HG03442 (cell line): ENCODE measurements around the gene GALNT8.
"Not testable (repeated sequence)": the region's sequence is repeated elsewhere in the genome, so short reads cannot be mapped to it uniquely, and the experiment has no call there.

ENCODE experiments used
- ATAC-seq: cut with Tn5 transposase; IDR thresholded peaks from one replicate; pipeline ENCODE4 v1.9.1; 2021; ENCODE audit warnings: mild to moderate bottlenecking, moderate library complexity; ENCODE audit not compliant: unreplicated experiment

Gene GALNT8

GRCh38 chr12:4743046-4743445 lies 22.8 kb downstream of the GALNT8 start:
- ATAC-seq, result no peak

- no peak for ATAC-seq
Observed at GRCh38 chr12:4744709-4745108, 24.5 kb downstream of the GALNT8 start.

DNA sequence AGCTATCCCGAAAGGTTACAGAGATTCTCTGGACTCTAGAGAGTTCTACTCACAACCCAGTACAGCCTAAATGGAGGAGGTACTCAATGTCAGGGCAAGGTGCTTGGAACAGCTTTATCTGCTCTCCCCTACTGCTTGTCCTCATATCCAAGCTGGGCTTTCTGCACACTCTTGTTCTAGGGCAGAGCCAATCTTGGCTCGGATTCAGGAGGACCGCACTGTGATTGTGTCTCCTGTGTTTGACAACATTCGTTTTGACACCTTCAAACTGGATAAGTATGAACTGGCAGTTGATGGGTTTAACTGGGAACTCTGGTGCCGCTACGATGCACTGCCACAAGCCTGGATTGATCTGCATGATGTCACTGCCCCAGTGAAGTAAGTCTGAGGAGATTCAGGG lies 25.0 kb downstream of the GALNT8 start:
- no peak for ATAC-seq

- not testable (repeated sequence) for ATAC-seq
Observed at GRCh38 chr12:4751654-4752053, 31.5 kb downstream of the GALNT8 start.

- no peak for ATAC-seq
Observed at GRCh38 chr12:4762773-4763172, 42.6 kb downstream of the GALNT8 start.

GRCh38 chr12:4763549-4763948 lies 43.3 kb downstream of the GALNT8 start:
- no peak for ATAC-seq

DNA sequence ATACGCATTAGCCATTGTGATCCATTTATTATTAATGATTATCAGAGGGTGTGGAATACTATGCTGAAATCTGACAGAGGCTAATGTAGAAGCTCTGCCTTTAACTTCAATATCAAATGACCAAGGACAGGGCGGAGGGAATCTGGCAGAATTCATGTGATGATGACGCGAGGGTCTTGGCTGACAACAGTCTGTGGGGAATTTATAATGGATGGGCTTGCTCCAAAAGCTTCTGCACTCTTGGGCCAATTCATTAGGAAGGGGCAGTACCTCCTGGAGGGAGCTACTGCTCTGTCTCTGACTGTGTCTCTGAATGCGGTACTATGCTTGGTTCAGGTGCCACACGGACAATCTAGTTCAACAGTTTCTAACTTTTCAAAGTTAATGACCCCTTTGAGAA lies 46.2 kb downstream of the GALNT8 start:
- no peak for ATAC-seq

- ATAC-seq, result no peak
Observed at GRCh38 chr12:4767186-4767585, 47.0 kb downstream of the GALNT8 start.

DNA sequence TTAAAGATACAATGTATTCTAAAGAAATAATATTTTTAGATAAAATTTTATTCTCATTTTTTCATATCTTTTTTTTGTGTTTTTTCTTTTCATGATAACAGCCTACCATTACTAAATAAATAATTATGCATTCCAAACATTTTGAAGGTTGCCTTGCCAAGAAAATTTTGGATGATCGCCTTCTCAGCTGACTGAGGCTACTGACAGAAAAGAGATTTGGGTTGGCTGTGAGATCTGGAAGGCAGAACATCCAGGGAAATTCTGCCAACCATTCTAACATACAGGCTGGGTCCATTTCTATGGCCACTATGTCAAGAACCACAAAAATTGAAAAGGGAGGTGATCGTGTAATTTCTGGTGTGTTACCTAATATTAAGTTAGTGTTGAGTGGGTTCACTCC lies 48.1 kb downstream of the GALNT8 start:
- ATAC-seq, result no peak

GRCh38 chr12:4769073-4769472 lies 48.9 kb downstream of the GALNT8 start:
- no peak for ATAC-seq

DNA sequence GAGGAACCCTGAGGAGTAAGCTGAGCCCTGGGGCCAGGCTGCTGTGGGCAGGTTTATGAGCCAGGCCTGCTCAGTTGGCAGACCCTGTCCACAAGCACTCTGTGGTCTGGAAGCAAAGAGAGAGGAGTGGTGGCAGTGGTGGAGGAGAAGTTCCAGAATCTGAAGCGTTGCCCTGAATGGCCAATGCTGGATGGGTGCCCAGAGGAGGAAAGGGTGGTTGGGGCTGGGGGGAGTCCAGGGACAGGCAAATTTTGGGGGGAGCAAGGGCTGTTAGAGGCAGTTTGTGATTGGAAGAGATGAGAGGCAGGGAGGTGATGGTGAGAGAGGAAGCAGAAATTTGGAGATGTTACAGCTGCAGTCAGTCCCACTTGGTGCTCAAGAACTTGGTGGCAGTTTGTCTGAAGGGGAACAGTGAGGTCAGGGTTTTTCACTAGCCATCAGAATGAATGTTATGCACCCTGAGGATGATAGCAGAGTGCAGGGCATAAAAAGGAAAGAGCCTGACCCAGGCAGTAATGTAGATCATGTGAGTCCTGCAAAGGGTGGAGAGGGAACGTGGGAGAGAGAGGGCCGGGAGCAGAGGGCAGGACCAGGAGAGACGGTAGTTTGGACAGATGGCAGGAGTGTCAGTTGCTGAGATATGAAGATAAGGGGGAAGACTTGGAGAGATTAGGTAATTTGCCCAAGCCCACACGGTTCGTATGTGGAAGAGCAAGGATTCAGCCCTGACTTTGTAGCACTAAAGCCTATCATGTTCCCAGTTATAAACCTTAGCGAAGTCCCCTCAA lies 51.2 kb downstream of the GALNT8 start:
- ATAC-seq, result no peak

DNA sequence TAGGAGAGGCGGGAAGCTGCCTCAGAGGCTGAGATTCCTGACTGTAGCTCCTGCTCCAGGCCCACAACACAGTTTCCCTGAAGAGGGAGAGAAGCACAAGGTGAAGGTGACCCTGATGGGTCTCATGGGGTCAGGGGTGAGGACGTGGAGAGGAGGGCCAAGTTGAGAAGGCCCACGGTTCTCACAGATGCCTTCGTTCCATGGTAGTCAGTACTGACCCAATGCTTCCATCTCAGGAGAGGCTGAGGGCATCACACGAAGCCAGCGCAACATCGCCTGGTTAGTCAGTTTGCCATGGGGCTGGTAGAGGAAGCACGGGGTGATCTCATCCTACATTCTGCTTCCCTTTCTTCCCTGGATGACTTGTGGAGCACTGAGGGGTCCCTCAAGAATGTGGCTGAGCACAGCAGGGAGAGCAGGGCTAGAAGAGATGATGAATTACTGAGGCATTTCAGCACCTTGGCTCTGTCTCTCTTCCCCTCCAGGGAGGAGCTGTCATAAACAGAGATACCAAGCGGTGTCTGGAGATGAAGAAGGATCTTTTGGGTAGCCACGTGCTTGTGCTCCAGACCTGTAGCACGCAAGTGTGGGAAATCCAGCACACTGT lies 51.9 kb downstream of the GALNT8 start:
- ATAC-seq, result no peak

DNA sequence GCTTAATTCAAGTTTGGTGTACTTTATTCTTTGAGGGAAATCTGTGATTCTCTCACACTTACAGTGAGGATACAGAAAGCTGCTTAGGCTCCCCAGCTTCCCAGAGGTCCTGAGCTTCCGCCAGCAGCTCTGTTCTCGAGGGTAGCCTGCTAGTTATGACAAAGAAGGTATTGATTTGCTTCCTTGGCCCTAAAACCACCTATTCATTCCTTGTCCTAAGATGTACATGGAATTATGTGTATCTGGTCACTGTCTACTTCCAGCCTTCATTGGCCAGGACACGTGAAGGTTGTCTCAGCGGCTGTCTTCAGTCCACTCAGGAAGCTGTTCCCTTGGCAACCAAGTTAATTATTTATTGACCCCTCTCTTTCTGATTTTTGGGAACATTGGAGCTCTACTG lies 55.7 kb downstream of the GALNT8 start:
- ATAC-seq, result no peak

DNA sequence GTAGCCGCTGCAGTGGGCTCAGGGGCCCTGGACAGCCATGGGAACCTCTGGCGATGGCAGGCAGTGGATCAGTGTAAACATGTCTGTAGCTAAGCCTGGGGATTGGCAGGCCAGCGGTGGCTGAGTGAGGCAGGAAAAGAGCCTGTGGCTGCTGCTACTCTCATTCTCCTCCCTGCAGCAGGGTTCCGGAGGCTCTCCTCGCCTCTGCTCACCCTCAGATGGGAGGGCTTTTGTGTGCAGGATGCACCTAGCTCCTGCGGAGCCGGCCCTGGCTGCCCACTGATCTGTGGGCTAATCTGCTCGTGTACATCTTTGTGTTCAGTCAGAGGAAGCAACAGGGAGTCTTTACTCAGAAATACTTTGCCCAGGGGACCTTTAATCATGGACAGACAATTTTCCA lies 59.5 kb downstream of the GALNT8 start:
- no peak for ATAC-seq

DNA sequence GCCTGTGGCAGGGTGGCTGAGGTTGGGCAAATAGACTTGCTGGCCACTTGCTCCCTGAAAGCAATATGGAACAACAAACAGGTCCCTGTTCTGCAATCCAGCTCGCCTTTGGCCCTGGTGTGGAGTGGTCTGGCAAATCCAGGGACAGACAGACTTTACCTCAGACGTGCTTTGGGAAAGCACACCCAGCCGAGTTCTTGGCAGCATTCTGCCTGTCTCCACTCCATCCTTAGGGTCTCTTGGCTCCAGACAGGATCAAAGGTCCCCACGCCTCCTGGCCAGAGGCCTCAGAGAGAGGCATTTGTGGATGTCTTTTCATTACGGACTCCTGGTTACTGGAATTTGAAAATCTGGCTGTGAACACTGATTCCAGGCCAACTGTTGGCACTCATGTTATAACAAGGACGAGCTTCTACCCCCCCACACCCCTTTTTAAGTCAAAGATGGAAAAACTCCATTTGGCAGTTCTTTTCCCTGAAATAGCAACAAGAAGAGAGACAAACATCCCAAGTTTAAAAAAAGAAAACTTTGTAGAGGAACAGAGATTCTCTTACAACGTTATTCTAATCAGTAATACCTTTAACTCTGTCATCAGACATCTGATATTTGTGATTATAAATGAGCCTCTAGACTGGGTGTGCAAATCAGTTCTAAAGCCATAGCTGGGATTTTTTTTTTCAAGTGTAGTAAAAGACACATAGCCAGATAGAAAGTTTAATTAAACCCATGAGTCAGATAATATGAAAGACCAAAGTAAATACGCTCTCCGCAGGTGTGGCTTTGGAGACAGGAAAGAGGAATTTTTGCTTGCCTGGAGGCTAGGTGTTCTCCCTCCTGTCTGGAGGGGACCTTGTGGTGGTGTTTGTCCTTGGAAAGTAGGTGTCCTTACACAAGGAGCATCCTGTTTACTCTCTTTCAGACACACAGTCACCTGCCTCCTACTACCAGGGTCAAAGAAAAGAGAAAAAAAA lies 60.7 kb downstream of the GALNT8 start:
- no peak for ATAC-seq

DNA sequence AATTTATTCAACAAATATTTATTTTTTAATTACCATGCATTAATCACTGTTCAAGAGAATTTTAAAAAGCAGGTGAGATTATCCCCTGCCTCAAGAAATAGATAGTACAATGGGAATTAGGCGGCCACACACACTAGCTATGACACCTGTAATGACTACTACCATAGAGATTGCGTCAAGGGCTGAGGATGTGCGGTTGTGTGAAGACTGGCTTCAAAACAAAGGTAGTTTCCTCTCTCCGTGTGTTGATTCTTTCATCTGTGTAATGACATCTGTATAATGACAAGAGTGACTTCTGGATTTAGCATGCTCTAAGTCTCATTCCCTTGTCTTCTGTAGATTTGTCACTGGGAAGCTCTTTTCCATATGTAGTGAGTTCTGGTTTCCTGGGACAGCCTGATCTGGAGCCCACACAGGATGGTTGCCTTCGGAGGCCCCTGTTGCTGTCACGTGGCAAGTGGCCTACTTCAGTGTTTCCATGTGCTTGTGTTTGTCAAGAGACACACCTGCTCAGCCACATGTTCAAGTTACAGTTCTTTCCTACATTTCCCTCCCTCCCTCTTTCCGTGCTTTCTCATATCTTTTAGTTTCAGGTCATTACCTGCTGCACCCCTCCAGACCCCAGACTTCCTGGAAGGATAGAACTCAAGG lies 64.3 kb downstream of the GALNT8 start:
- no peak for ATAC-seq

DNA sequence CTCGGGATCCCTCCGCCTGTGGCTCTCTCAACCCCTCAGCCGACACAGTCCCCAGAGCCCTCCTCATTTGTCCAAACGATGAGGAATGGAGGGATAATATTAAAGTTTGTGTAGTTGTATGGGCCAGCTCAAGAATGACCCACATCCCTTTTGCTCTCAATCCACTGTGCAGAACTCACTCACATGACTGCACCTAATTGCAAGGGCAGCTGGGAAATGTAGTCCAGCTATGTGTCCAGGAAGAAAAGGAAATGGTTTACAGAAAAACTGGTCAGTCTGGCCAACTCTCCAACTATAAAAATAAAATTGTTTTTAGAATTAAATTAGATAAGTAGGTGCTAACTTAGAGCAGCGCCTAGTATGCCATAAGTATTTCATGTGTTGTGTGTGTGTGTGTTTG lies 66.6 kb downstream of the GALNT8 start:
- ATAC-seq, result no peak

DNA sequence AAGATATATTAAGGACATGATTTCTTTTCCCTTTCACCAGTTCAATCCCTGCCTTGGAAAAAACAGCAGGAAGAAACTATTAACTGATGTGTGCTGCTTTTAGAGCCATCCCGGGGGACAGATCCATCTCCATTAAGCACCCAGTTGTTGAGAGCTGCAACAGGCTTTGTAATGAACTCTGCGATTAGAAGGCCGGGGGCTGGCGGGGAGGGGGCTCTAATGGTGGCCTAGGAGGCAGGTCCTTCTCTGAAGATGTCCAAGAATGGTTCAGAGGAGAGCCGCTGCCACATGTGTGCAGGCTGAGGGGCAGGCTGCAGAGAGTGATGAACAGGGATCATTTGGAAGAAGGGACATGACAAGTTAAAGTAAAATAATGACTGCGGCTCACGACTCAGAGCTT lies 67.8 kb downstream of the GALNT8 start:
- ATAC-seq, result no peak

DNA sequence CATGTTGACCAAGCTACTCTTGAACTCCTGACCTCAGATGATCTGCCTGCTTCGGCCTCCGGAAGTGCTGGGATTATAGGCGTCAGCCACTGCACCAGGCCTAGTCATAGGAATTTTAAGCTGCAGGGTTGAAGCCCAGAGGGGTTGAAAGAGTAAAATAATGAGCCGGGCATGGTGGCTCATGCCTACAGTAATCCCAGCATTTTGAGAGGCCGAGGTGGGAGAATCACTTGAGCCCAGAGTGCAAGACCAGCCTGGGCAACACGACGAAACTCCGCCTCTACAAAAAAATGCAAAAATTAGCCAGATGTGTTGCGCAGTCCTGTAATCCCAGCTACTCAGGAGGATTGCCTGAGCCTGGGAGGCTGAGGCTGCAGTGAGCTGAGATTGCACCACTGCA lies 69.6 kb downstream of the GALNT8 start:
- ATAC-seq, result no peak

- ATAC-seq, result no peak
Observed at GRCh38 chr12:4791497-4791896, 71.3 kb downstream of the GALNT8 start.

DNA sequence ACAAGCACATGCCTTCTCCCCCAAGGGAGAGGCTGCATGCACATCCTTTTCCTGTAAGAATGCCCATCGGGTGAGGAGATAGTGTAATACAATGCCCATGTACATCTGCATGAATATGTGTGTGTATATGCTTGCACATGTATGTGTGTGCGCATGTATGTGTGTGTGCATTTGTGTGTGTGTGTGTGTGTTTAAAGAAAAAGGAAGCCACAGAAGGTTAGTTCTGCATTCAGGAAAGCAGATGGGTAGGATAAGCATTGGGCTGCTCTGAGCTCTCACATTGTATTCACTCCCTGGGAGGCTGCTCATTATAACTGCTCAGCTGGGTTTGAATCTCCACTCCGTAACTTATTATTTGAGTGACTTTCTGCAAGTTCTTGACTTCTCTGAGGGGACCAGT lies 74.3 kb downstream of the GALNT8 start:
- ATAC-seq, result no peak
